Measurements from ENCODE around the gene MTERF4.

The MTERF4 gene

DNA sequence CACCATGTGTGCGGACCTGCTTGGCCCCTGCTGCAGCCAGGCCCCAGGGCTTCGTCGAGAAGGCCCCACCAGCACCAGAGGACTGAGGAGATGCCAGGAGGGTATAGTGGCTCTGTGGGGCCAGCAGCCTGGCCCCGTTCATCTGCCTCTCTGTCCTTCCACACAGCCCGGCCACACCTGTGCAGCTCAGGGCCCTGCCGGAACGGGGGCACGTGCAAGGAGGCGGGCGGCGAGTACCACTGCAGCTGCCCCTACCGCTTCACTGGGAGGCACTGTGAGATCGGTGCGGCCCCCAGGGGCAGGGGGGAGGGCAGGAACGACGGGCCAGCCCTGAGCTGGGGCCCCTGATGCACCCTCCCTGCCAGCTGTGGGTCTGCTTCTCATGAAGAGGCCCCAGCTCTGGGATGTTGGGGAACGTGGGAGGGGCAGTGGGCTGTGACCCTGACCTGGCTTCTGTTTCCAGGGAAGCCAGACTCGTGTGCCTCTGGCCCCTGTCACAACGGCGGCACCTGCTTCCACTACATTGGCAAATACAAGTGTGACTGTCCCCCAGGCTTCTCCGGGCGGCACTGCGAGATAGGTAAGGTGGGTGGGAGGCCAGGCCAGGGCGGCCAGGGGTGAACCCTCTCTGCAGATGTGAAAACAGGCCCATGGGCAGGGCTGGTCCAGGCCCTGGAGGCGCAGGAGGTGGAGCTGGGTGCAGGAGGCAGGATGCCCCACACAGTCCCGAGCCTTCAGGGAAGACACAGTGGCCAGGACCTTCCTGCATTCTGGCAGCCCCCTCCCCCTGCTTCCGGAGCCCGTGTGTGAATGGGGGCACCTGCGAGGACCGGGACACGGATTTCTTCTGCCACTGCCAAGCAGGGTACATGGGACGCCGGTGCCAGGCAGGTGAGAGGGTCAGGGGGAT lies 50.3 kb downstream of the MTERF4 start:
- H3K4me3 ChIP-seq (ENCODE audit: low read depth, low read length): no peak overlapping the region

DNA sequence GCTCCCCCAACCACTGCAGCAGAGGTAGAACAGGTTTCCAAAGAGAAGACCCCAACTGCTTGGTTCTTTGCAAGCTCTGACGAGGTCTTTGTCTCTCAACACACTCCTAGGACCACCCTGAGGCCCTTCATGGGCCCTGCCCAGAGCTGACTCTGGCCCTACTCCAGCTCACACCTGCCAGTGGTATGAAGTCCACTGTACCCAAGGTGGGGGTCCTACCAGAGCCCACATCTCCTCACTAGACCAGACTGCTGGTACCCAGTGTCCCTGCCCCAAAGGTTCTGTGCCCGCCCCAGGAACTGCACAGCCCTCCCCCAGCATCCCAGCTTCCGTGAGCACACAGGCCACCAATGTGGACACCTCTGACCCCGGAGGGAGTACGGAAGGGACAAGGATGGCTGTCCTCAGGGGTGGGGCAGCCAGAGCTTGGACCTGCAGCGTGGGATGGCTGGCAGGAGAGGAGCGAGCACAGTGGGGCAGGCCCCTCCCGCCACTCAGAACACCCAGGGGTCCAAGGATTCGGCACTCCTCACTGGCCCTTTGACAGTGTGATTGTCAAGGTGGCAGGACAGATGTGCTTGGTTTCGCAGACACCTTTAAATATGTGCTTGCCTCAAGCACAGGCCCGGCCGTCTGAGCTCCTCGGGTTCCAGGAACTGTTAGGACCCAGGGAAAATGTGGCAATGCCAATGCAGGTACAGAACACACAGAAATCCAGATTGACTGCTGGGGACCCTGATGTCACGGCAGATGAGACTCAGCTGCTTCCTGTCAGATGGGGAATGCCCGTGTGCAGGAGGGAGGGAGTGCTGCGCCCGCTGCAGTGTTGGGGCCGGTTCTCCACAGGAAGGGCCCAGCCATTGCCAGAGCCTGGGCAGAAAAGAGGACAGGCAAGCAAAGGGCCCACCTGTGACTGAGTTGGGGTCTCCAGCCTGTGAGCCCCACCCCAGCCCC lies 51.2 kb downstream of the MTERF4 start:
- H3K4me3 ChIP-seq (ENCODE audit: low read depth, low read length): no peak overlapping the region

DNA sequence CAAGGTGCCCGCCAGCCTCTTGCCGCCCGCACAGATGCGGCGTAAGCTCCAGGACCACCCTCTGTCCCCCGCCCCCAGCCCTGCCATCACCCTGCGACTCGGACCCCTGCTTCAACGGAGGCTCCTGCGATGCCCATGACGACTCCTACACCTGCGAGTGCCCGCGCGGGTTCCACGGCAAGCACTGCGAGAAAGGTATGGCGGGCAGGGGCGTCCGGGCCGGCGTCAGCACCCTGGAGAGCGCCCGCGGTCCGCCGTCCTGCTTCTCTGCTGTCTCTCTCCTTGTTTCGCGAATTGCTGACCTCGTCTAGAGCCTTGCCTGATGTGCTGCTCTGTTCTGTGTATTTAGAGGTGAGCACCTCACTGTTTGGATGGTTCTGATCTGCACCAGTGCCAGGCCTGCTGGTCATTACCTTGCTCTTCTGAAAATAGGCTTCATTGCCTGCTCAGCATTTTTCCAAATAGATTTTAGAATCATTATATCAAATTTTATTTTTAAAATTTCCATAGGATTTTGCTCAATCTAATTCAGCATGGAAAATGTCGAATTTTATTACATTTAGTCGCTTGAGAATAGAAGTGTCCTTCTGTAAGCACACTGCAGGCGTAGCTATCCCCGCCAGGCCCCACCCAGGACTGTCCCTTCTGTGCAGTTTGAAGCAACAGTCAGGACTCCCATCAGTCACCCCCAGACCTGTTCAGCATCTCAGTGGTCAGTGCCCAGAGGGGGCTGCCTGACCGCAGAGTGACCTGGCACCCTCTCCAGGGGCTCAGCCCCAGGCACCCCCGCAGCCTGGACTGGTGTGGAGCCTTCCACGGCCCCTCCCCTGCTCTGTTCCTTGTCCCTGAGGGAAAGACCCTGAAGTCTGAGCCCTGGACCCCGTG lies 52.1 kb downstream of the MTERF4 start:
- no peak overlapping the region for H3K4me3 ChIP-seq (ENCODE audit: low read depth, low read length)

DNA sequence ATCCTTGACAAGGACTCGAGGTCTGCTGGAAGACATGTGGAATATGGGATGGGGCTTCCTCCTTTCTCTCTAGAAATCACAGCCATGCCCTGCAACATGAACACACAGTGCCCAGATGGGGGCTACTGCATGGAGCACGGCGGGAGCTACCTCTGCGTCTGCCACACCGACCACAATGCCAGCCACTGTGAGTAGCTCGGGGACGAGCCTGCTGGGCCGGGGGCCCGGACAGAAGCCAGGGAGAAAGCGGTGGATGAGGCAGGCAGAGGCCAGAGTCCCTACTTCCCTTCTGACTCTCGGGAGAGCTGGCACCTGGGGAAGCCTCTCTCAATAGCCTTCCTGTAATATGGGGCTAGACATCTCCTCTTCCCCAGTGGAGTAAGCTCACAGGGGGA lies 53.1 kb downstream of the MTERF4 start:
- no peak overlapping the region for H3K4me3 ChIP-seq (ENCODE audit: low read depth, low read length)

DNA sequence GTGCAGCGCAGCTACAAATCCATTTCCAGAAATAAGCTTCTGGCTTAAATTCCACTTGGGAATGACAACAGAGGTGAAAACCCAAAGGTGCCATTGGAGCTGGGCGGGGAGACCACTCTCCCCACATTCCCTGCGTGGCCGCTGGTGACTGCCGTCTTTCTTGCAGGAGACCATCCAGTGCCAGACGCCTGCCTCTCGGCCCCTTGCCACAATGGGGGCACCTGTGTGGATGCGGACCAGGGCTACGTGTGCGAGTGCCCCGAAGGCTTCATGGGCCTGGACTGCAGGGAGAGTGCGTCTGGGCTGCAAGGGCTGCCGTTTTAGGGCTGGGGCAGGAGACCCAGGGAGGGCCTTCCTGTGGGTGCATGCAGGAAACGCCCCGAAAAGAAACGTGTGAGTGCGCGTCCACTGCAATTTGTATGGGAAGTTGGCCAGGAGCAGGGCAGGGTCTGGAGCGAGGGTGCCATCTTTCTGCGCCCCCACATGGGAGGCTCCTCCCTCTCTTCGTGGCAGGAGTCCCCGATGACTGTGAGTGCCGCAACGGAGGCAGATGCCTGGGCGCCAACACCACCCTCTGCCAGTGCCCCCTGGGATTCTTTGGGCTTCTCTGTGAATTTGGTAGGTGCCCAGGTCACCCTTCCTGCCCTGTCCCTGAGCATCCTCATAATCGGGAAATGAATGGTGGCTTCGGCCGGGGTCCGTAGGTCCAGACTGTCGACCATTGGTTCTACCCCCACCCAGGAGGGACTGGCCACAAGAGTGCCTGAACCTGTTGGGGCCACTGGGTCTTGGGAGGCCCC lies 53.7 kb downstream of the MTERF4 start:
- no peak overlapping the region for H3K4me3 ChIP-seq (ENCODE audit: low read depth, low read length)

DNA sequence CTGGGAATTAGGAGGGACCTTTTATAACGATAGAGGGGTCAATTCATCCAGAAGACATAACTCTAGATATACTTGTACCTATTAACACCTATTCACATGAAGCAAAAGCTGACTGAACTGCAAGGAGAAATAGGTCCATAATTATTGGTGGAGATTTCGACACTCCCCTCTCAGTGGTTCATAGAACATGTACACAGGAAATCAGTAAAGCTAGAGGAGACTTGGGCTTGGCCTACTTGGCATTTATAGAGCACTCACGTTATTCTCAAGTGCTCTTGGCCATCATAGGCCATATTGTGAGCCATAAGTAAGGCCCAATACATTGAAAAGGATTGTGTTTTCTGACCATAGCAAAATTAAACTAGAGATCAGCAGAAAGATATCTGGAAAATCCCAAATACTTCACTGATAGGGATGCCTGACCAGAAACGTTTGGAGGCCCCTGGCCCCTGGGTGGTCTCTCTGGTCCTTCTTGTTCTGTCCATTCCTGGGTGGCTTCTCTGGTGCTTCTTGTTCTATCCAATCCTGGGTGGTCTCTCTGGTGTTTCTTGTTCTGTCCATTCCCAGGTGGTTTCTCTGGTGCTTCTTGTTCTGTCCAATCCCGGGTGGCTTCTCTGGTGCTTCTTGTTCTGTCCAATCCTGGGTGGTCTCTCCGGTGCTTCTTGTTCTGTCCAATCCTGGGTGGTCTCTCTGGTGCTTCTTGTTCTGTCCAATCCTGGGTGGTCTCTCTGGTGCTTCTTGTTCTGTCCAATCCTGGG lies 54.7 kb downstream of the MTERF4 start:
- no peak overlapping the region for H3K4me3 ChIP-seq (ENCODE audit: low read depth, low read length)
